Measurements from ENCODE around the gene TIPRL.
"Not testable (repeated sequence)": the region's sequence is repeated elsewhere in the genome, so short reads cannot be mapped to it uniquely, and the experiment has no call there.

Gene TIPRL

DNA sequence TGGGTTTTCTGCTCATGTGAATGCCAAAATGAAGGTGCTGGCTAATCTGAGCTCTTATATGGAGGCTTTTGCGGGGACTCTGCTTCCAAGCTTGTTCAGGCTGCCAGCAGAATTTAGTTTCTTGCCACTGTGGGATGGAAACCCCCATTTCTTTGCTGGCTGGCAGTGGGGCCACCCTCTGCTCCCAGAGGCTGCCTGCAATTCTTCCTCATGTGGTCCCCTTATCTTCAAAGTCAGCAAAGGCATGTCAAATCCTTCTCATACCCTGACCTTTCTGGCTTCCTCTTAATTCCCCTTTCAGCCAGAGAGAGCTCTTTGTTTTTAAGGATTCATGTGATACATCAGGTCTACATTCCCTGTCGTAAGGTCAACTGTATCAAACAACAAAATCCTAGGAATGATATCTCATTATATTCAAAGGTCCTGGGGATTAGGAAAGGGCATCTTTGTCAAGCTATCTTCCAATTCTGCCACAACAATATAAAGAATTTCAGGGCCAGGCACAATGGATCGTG lies 36.8 kb upstream of the TIPRL start:
- 91% methylated on average over 2 of the region's 3 CpGs for WGBS
- H3K36me3 ChIP-seq (ENCODE audit: insufficient read depth, low read length) = no peaks in the 10 kb centered on the region

DNA sequence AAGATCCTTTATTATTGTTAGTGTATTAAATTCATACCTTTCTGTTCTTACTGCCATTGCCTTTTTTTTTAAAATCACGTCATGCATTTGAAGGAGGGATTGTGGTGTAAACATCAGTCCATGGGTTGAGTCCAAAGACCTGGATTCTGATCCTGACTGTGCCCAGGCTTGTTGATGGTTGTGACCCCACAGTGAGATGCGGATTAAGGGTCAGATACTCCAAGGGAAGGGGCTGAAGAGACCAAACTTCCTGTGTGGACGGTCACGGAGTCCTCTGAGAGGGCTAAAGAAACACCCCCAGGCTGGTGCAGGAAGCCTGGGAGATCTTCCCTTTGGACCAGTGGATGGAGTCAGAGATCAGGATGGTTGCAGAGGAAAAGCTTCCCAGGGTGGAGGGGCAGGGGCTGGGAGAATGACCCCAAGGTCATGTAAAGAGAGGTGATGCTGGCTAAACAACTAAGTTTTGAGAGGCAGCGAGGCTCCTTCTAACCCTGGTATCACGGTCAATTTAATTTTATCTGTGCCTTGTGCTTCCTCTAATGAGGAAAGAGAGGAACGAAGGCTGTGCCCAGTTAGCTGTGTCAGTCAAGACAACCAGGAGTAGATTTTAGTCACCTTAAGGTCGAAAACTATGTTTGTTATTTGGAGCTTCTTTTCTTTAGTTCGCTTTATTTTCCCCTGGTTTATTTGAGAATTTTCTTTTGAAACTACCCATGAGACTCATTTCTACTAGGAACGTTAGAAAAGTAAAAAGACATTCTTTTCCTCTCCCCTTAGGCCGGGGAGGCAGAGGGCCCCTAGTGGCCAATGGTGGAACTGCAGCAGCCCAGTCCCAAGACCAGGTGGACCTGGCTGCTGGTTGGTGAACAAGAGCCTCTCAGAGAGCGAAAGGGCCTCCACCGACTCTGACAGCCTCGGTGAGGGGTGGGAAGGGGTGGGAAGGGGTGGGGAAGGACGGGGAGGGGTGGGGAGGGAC lies 33.3 kb upstream of the TIPRL start:
- no peak overlapping the region for H3K27ac ChIP-seq (ENCODE audit: low read depth, low read length)
- H3K4me1 ChIP-seq (ENCODE audit: insufficient read depth, low read length) = peaks cover 5% of the 10 kb centered on the region; the same call in 1 of the 2 replicates
- H3K27me3 ChIP-seq (ENCODE audit: insufficient read depth, low read length) = no peaks in the 10 kb centered on the region
- WGBS = 47% methylated on average over 10 of the region's 15 CpGs
- H3K4me3 ChIP-seq (ENCODE audit: low read length) = no peak overlapping the region
- no peak overlapping the region for H3K9ac ChIP-seq (ENCODE audit: low read depth, low read length)
- no peaks in the 10 kb centered on the region for H3K36me3 ChIP-seq (ENCODE audit: insufficient read depth, low read length)
- H3K9me3 ChIP-seq (ENCODE audit: insufficient read depth, low read depth, low read length) = no peaks in the 10 kb centered on the region

More for the DNA sequence above, 36.8 kb upstream of the TIPRL start:
- Histone ChIP-seq H3K9me3 (ENCODE audit: insufficient read depth, low read depth, low read length) (no peaks in the 10 kb centered on the region), H3K27ac (ENCODE audit: low read depth, low read length) (no peak overlapping the region), H3K4me1 (ENCODE audit: insufficient read depth, low read length) (peaks cover 5% of the 10 kb centered on the region; the same call in 1 of the 2 replicates), H3K4me3 (ENCODE audit: low read length) (no peak overlapping the region), H3K9ac (ENCODE audit: low read depth, low read length) (no peak overlapping the region), H3K27me3 (ENCODE audit: insufficient read depth, low read length) (peaks cover 10% of the 10 kb centered on the region)

DNA sequence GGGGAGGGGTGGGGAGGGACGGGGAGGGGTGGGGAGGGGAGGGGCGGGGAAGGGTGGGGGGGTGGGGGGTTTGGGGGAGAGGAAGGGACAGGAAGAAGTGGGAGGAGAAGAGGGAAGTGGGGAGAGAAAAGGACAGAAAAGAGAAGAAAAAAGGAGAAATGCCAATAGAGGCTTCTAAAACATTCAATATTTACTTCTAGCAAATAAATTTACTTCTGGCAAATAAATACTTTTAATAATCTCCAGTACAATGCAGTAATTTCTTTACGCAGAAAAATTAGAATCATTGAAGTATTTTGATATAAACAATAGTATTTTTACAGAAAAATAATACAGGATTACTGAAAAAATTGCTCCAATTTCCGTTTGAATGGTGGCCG lies 32.6 kb upstream of the TIPRL start:
- no peaks in the 10 kb centered on the region for H3K27me3 ChIP-seq (ENCODE audit: insufficient read depth, low read length)
- H3K9ac ChIP-seq (ENCODE audit: low read depth, low read length) = no peak overlapping the region
- H3K4me1 ChIP-seq (ENCODE audit: insufficient read depth, low read length) = peaks cover 5% of the 10 kb centered on the region; the same call in 1 of the 2 replicates
- H3K9me3 ChIP-seq (ENCODE audit: insufficient read depth, low read depth, low read length) = no peaks in the 10 kb centered on the region
- WGBS = 90% methylated on average over 2 of the region's 5 CpGs
- H3K36me3 ChIP-seq (ENCODE audit: insufficient read depth, low read length) = no peaks in the 10 kb centered on the region
- no peak overlapping the region for H3K4me3 ChIP-seq (ENCODE audit: low read length)
- no peak overlapping the region for H3K27ac ChIP-seq (ENCODE audit: low read depth, low read length)

DNA sequence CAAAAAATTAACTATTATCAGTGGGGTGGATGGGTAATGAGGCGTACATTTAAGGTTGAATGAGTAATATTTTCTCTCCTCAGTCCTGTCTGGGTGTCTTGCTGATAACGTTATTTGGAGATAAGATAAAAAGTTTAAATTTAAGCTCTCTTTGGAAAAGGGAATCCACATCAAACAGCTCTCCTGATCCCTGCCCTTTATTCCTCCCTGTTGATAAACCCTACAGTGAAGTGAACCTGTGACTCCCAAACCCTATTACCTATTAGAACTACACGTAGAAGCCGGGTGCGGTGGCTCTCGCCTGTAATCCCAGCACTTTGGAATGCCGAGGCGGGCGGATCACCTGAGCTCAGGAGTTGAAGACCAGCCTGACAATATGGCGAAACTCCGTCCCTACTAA lies 32.1 kb upstream of the TIPRL start:
- Histone ChIP-seq H3K4me1 (ENCODE audit: insufficient read depth, low read length) (peaks cover 5% of the 10 kb centered on the region; the same call in 1 of the 2 replicates), H3K9ac (ENCODE audit: low read depth, low read length) (no peak overlapping the region), H3K4me3 (ENCODE audit: low read length) (no peak overlapping the region), H3K9me3 (ENCODE audit: insufficient read depth, low read depth, low read length) (no peaks in the 10 kb centered on the region), H3K27ac (ENCODE audit: low read depth, low read length) (no peak overlapping the region), H3K27me3 (ENCODE audit: insufficient read depth, low read length) (no peaks in the 10 kb centered on the region), H3K36me3 (ENCODE audit: insufficient read depth, low read length) (no peaks in the 10 kb centered on the region)
- WGBS = 90% methylated on average over 11 of the region's 11 CpGs

DNA sequence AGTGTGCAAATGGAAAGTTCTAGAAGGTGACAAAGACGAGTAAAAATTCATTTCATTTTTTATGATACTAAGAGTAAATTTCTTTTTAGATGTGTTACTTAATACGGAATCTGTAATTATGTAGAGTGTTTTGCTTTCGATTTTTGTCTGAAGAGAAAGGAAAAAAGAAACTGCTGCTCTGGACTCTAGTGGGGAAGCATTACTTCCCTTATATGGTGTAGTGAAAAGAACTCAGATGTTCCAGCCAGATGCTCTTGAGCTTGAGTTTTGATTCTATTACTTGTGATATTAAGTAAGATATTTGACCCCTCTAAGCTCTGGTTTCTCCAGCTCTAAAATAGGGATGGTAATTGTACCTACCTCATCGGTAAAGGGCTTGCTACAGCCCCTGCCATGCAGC lies 29.8 kb upstream of the TIPRL start:
- no peak overlapping the region for H3K9ac ChIP-seq (ENCODE audit: low read depth, low read length)
- H3K36me3 ChIP-seq (ENCODE audit: insufficient read depth, low read length) = no peaks in the 10 kb centered on the region
- 65% methylated on average over 3 of the region's 4 CpGs for WGBS
- no peak overlapping the region for H3K4me3 ChIP-seq (ENCODE audit: low read length)
- H3K9me3 ChIP-seq (ENCODE audit: insufficient read depth, low read depth, low read length) = no peaks in the 10 kb centered on the region
- no peaks in the 10 kb centered on the region for H3K27me3 ChIP-seq (ENCODE audit: insufficient read depth, low read length)
- no peak overlapping the region for H3K27ac ChIP-seq (ENCODE audit: low read depth, low read length)
- peaks cover 5% of the 10 kb centered on the region; the same call in 1 of the 2 replicates for H3K4me1 ChIP-seq (ENCODE audit: insufficient read depth, low read length)

DNA sequence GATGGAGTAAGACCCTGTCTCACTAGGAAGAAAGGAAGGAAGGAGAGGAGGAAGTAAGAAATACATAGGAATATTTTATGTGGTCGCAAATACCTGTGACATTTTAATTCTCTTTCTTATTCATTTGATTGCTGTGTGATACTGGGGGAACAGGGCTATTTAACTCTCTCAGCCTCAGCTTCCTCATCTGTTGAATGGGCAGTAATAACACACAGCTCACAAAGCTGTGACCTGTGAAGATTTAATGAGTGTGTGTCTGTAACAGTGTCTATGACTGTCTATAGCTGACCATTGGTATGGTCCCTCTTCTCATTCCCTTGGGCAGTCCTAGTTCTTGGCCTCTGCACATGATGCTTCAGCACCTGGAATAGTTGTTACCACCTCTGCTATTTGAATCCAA lies 28.5 kb upstream of the TIPRL start:
- 91% methylated on average over 1 of the region's 1 CpG for WGBS

DNA sequence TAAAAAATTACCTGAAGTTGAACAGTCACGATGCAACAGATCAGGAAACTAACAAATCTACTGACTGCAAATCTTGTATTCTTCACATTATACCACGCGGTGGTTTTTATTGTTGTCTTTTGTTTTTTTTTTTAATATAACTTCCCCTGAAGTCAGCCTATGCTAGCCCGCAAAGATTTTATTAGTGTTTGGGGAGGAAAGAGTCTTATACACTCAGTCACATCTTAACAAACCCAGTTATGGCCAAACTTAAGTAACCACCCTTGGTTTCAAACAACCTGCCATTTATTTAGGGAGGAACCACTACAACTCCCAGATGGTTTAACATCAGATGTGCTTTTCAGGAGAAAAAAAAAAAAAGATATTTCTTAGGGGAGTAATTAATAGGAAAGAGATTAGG lies 26.8 kb upstream of the TIPRL start:
- no peaks in the 10 kb centered on the region for H3K4me1 ChIP-seq (ENCODE audit: insufficient read depth, low read length)
- H3K9ac ChIP-seq (ENCODE audit: low read depth, low read length) = no peak overlapping the region
- H3K27ac ChIP-seq (ENCODE audit: low read depth, low read length) = no peak overlapping the region
- no peaks in the 10 kb centered on the region for H3K9me3 ChIP-seq (ENCODE audit: insufficient read depth, low read depth, low read length)
- H3K36me3 ChIP-seq (ENCODE audit: insufficient read depth, low read length) = no peaks in the 10 kb centered on the region
- H3K27me3 ChIP-seq (ENCODE audit: insufficient read depth, low read length) = no peaks in the 10 kb centered on the region
- H3K4me3 ChIP-seq (ENCODE audit: low read length) = no peak overlapping the region
- 100% methylated on average over 1 of the region's 4 CpGs for WGBS

More for the DNA sequence above, 28.5 kb upstream of the TIPRL start:
- Histone ChIP-seq H3K9ac (ENCODE audit: low read depth, low read length) (no peak overlapping the region), H3K9me3 (ENCODE audit: insufficient read depth, low read depth, low read length) (no peaks in the 10 kb centered on the region), H3K27ac (ENCODE audit: low read depth, low read length) (no peak overlapping the region), H3K27me3 (ENCODE audit: insufficient read depth, low read length) (no peaks in the 10 kb centered on the region), H3K4me3 (ENCODE audit: low read length) (no peak overlapping the region), H3K4me1 (ENCODE audit: insufficient read depth, low read length) (peaks cover 5% of the 10 kb centered on the region; the same call in 1 of the 2 replicates), H3K36me3 (ENCODE audit: insufficient read depth, low read length) (no peaks in the 10 kb centered on the region)

DNA sequence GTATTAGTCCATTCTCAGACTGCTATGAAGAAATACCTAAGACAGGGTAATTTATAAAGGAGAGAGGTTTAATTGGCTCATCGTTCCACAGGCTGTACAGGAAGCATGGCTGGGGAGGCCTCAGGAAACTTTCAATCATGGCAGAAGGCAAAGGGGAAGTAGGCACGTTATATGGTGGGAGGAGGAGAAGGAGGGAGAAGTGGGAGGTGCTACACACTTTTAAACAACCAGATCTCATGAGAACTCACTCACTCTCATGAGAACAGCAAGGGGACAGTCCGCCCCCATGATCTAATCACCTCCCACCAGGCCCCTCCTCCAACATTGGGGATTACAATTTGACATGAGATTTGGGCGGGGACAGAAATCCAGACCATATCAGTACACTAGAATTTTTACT lies 24.1 kb upstream of the TIPRL start:
- H3K4me1 ChIP-seq (ENCODE audit: insufficient read depth, low read length); H3K9ac ChIP-seq (ENCODE audit: low read depth, low read length); H3K27ac ChIP-seq (ENCODE audit: low read depth, low read length); H3K9me3 ChIP-seq (ENCODE audit: insufficient read depth, low read depth, low read length); H3K4me3 ChIP-seq (ENCODE audit: low read length); H3K27me3 ChIP-seq (ENCODE audit: insufficient read depth, low read length); H3K36me3 ChIP-seq (ENCODE audit: insufficient read depth, low read length): not testable (repeated sequence)
- WGBS = 89% methylated on average over 3 of the region's 4 CpGs

DNA sequence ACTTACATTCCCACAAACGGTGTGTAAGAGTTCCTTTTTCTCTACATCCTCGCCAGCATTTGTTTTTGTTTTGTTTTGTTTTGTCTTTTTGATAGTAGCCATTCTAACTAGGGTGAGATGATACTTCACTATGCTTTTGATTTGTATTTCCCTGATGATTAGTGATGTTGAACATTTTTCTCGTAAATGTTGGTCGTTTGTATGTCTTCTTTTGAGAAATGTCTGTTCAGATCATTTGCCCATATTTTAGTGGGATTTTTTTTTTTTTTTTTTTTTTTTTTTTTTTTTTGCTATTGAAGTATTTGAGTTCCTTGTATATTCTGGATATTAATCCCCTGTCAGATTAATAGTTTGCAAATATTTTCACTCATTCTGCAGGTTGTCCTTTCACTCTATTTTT lies 22.9 kb upstream of the TIPRL start:
- Histone ChIP-seq H3K27ac (ENCODE audit: low read depth, low read length) (no peak overlapping the region), H3K27me3 (ENCODE audit: insufficient read depth, low read length) (no peaks in the 10 kb centered on the region), H3K9ac (ENCODE audit: low read depth, low read length) (no peak overlapping the region), H3K9me3 (ENCODE audit: insufficient read depth, low read depth, low read length) (peaks cover 7% of the 10 kb centered on the region; the same call in 1 of the 2 replicates), H3K4me3 (ENCODE audit: low read length) (no peak overlapping the region), H3K36me3 (ENCODE audit: insufficient read depth, low read length) (no peaks in the 10 kb centered on the region), H3K4me1 (ENCODE audit: insufficient read depth, low read length) (no peaks in the 10 kb centered on the region)
- 93% methylated on average over 2 of the region's 4 CpGs for WGBS

DNA sequence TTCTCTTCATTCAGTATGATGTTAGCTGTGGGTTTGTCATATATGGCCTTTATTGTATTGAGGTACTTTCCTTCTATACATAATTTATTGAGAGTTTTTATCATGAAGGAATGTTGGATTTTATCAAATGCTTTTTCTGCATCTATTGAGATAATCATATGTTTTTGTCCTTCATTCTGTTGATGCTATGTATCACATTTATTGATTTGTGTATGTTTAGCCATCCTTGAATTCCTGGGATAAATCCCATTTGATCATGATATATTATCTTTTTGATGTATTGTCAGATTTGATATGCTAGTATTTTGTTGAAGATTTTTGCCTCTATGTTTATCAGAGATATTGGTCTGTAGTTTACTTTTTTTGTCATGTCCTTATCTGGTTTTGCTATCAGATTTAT lies 21.1 kb upstream of the TIPRL start:
- H3K27me3 ChIP-seq (ENCODE audit: insufficient read depth, low read length) = no peaks in the 10 kb centered on the region
- no peaks in the 10 kb centered on the region for H3K4me1 ChIP-seq (ENCODE audit: insufficient read depth, low read length)
- no peak overlapping the region for H3K4me3 ChIP-seq (ENCODE audit: low read length)
- H3K27ac ChIP-seq (ENCODE audit: low read depth, low read length) = no peak overlapping the region
- H3K9me3 ChIP-seq (ENCODE audit: insufficient read depth, low read depth, low read length) = peaks cover 7% of the 10 kb centered on the region; the same call in 1 of the 2 replicates
- no peaks in the 10 kb centered on the region for H3K36me3 ChIP-seq (ENCODE audit: insufficient read depth, low read length)
- no peak overlapping the region for H3K9ac ChIP-seq (ENCODE audit: low read depth, low read length)

DNA sequence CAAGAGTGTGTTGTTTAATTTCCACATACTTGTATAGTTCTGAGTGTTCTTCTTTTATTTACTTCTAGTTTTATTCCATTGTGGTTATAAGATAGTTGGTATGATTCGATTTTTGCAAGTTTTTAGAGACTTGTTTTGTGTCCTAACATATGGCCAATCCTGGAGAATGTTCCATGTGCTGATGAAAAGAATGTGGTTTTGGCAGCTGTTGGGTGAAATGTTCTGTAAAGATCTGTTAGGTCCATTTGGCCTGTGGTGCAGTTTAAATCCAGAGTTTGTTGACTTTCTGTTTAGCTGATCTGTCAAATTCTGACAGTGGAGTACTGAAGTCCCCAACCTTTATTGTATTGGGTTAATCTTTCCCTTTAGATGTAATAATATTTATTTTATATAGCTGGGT lies 19.5 kb upstream of the TIPRL start:
- Histone ChIP-seq H3K27me3 (ENCODE audit: insufficient read depth, low read length) (no peaks in the 10 kb centered on the region), H3K9ac (ENCODE audit: low read depth, low read length) (no peak overlapping the region), H3K4me1 (ENCODE audit: insufficient read depth, low read length) (no peaks in the 10 kb centered on the region), H3K9me3 (ENCODE audit: insufficient read depth, low read depth, low read length) (peaks cover 7% of the 10 kb centered on the region; the same call in 1 of the 2 replicates), H3K27ac (ENCODE audit: low read depth, low read length) (no peak overlapping the region), H3K4me3 (ENCODE audit: low read length) (no peak overlapping the region), H3K36me3 (ENCODE audit: insufficient read depth, low read length) (no peaks in the 10 kb centered on the region)
- 84% methylated on average over 1 of the region's 1 CpG for WGBS
